HG03066 (cell line): ENCODE results near the gene TANGO2.

Experiments
- ATAC-seq: cut with Tn5 transposase; IDR thresholded peaks from one replicate; pipeline ENCODE4 v1.9.1; 2021; ENCODE audit warnings: low read depth; ENCODE audit not compliant: unreplicated experiment

TANGO2 gene

DNA sequence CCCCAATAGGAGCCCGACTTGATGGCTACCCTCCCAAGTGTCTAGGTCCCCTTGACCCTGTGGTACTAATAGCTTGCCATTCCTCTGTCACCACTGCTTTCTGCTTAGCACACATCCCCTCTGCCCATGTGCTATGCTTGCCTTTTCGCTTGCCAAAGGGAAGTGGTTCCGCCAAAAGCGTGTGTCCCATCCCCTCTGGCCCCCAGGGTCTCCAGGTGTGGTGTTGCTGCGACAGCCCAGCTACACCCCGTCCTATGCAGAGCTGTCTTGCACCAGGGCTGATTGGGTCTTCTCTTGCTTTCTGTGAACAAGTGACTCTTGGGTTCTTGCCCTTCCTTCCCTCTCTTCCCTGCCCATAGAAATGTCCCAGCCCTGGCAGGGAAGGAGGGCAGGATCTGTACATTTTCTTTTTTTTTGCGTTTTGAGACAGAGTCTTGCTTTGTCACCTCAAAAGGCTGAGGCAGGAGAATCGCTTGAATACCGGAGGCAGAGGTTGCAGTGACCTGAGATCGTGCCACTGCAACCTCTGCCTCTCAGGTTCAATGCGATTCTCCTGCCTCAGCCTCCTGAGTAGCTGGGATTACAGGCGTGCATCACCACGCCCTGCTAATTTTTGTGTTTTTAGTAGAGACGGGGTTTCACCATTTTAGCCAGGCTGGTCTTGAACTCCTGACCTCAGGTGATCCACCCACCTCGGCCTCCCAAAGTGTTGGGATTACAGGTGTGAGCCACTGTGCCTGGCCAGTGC lies 3.9 kb downstream of the TANGO2 start:
- no peak for ATAC-seq

DNA sequence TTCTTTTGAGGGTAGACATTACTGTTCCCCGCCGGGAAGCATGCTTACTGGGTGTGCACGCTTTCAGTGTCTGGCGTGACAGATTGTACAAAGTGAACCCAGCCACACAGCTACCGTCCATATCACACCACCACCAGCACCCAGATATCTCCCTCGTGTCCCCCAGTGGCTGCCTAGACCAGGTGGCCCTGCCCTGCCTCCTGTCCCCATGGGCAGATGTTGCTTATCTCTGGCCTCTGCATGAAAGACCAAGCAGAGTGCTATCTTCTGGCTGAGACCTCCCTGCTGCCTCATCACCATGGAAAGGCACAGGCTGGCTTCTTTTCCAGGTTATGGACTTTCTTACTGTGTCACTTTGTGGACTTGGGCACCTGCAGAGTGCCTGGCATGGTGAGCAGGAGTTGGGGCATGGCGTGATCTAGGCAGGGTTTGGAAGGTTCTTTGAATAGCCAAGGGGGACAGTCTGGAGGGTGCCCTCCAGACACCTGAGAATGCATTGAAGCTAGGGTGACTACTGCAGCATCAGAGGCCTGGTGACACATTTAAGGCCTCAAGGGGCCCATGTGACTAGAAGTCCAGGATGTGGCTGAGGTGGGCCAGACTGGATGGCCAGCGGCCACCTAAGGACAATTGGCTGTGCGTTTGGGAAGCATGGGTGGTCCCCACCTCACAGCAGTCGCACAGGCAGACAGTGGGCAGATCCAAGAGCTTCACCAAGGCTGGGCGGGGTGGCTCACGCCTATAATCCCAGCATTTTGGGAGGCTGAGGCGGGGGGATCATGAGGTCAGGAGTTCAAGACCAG lies 4.7 kb downstream of the TANGO2 start:
- no peak for ATAC-seq

DNA sequence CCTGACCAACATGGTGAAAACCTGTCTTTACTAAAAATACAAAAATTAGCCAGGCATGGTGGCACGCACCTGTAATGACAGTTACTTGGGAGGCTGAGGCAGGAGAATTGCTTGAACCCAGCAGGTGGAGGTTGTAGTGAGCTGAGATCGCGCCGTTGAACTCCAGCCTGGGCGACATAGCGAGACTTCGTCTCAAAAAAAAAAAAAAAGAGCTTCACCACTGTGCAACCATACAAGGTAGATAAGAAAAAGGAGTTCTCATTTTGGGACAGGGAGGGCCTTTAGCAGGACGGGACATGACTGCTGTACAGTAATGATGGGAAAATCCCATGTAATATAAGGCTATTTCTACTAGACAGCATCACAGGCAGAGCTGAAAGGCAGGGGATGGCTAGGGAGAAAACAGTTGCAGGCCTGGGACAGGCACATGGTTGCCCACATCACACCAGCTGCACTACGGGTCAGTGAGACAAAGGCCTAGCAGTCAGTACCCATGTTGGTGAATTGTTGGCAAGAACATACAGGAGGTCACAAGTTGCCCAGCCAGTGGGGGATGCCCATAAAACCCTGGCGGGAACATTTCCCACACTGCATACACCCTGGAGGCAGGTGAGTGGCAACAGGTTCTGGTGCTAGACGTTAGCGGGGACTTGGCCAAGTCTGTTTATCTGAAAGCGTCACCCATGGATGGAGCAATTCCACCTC lies 5.4 kb downstream of the TANGO2 start:
- ATAC-seq, result no peak

DNA sequence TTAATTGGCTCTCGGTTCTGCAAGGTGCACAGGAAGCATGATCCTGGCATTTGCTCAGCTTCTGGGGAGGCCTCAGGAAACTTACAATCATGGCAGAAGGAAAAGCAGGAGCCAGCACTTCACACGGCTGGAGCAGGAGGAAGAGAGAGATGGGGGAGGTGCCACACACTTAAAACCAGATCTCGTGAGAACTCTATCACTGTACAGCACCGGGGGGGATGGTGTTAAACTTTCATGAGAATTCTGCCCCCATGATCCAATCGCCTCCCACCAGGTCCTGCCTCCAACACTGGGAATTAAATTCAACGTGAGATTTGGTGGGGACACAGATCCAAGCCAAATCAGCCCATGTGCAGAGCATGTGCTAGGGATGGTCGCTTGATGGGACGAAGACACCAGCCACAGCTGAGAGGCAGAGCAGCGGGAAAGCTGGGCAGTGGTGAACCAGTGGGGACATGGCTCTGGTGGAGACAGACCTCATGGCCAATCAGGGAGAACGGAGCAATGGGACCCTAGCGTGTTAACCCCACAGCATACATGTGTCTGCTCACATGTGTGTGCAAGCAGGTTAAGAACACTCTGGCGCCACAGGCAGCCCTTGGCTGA lies 6.2 kb downstream of the TANGO2 start:
- no peak for ATAC-seq

DNA sequence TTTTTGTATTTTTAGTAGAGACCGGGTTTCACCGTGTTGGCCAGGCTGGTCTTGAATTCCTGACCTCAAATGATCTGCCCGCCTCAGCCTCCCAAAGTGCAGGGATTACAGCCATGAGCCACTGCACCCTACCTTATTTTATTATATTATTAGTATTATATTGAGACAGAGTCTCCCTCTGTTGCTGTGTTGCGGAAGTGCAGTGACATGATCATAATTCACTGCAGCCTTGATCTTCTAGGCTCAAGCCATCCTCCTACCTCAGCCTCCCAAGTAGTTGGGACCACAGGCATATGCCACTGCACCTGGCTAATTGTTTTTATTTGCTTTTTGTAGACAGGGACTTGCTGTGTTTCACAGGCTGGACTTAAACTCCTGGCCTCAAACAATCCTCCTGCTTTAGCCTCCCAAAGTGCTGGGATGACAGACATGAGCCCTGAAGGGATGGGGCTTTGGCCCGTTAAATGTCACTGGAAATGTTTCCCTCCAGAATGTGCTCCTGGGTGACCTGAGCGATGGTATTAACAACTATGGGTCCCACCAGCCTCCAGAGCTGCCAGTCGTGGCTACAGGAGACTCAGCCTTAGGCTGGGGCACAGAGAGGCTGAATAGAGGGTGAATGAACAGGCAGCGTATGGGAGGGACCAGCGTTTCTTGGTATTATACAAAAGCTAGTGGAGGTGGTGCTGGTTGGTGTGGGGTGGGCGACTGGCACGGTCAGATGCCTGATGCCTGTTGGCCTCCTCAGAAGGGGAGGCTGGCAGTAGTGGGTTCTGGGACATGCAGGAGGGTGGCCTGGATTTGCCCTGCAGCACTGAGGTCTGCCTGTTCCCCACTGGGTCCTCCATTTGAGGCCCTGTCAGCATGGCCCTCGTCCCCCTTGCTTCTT lies 7.3 kb downstream of the TANGO2 start:
- ATAC-seq, result no peak

DNA sequence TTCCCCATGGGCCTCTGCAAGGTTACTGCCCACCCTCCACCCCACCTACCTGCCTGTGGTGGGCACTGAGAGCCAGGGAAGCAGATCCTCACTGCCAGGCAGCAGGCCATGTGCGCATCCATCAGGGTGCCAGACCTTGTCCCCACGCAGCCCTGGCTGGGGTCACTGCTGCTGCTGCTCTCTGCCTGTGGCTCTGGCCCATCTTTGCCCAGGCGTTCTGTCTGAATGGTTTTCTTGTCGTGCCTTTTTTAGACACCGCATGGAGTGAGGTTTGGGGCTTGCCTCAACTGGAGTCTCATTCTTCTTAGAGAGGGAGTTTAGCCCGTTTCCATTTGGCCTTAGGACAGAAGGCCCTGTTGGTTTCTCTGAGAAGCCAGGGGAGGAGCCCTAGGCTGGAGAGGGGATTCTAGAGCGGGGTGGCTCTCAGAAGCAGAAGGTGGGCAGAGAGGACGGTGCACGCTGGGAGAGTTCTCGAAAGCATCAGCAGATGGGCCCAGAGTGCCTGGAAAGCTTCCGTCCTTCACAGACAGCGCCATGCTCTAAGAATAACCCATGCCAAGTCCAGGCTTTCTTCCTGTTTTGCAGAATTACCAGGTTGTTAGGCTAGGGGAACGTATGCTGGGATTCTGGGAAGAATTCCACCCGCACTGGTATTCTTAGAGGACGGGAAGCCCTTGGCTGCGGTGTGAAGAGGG lies 8.1 kb downstream of the TANGO2 start:
- no peak for ATAC-seq

DNA sequence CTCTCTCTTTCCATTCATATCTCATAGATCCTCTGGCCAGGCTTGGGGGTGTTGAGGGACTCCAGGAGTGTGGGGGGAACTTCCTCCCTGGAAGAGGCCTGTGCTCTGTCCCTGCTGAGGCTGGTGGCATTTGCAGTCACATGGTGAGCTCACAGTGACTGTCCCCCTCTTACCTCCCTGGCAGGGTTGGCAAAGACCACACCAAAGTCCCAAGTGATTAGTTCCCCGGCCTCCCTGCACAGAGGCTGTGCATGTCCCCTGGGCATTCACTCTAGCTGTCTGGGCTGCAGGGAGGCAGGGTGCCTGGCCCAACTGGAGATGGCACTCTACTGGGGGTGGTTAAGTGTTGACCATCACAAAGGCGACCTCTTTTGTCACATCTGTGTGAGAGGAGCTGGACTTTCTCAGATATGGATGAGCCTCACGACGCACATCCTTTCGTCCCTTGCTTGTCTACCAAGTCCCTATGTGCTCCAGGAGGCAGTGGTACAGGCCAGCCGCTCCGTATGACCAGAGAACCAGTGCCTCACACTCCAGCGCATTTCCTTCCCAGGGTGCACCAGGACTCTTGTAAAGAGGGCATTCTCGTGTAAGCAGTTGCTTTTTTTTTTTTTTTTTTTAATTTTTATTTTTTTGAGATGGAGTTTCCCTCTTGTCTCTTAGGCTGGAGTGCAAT lies 8.8 kb downstream of the TANGO2 start:
- ATAC-seq, result no peak

DNA sequence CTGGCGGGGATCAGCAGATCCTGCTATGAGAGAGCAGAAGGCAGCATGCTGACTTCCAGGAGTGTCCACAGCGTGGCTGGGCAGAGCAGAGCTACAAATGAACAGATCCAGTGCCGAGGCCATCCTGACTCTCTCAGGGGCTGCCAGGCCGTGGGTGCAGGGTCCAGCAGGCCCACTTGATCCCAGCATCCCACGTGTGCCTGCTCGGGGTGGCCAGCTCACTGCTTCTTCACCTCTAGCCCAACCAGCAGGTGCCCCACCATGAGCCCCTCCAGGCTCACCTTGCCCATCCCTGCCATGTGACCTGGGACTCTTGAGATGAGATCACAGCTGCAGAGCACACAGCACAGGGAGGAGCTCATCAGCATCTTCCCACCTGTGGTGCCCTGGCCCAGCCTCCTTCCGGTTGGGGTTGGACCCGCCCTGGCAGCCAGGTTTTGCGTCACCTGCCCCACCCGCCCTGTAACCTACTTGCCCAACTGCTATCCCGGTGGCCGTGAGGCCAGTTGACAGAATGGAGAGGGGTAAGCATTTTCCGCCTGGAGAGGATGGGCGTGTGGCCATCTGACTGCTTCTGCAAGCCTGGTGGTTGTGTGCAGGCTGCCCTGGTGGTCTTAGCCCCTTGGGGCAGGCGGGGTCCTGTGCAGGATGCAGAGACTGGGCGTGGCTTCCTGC lies 11.0 kb downstream of the TANGO2 start:
- ATAC-seq, result no peak

DNA sequence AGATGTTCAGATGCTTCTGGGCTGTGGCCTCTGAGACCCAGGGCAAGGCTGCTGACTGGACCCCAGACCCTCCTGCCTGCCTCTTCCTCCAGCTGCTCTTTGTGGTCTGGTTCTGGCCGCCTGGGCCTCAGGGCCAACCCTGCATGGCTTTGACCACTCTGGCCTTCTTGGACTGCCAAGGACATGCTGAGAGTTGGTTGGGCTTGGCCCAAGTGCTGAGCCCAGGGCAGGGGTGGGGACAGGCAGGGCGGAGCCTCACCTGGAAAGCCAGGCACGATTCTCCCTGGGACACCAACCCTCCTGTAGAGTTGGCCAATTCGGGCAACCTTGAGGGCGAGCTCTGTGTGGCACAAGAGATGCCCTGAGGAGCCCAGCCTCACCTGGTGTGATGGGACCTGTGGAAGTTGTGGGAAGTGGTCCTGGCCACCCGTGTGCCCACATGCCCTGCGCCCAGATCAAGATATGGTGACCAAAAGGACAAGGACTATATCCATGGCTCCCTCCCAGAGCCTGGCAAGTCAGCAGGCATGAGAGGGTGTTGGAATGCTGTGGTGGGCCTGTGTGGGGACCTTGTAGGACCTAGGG lies 11.6 kb downstream of the TANGO2 start:
- no peak for ATAC-seq

DNA sequence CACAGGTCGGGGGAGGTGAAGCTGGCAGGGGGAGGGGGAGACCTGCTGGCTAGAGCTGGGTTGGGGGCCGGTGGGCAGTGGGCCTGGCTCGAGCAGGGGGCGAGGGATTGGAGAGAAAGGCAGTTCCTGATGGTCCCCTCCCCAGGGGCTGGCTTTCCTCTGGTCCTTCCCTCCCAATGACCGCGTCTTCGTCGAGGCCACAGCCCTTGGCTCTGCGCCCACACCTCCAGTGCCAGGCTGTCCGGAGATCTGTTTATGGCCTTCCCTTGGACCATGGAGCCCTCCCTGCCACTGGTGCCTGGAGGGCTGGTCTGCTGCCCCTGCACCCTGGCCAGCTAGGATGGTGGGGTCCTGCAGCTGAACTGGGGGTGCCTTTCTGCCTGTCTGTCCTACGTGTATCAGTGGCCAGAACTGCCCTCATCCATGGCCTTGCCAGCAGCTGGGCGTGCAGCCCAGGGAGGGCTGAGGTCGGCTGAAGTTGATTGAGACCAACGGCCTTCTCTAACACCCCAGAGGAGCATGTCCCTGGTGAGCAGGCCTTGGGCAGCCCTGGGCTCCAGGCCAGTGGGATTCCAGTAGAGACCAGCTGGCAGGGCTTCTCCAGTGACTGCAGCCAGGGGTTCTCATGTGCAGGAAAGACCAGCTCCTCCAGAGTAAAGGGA lies 12.3 kb downstream of the TANGO2 start:
- ATAC-seq, result no peak

DNA sequence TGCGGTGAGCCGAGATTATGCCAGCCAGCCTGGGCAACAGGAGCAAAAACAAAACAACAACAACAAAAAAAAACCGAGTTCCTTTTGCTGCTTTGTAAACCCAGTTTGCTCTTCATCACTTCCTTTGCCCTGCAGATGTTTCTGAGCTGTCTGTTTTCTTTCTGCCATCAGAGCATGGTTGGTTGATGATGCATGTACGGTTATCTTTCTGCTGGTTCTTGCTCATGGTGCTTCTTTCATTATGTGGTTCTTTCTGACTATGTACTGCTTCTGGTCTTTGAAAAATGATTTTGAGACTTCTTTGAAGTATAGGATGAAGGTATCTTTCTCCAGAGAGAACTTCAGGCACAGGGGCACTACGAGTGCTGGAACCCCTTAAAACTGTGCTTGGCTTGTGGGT lies 13.2 kb downstream of the TANGO2 start:
- ATAC-seq, result no peak

DNA sequence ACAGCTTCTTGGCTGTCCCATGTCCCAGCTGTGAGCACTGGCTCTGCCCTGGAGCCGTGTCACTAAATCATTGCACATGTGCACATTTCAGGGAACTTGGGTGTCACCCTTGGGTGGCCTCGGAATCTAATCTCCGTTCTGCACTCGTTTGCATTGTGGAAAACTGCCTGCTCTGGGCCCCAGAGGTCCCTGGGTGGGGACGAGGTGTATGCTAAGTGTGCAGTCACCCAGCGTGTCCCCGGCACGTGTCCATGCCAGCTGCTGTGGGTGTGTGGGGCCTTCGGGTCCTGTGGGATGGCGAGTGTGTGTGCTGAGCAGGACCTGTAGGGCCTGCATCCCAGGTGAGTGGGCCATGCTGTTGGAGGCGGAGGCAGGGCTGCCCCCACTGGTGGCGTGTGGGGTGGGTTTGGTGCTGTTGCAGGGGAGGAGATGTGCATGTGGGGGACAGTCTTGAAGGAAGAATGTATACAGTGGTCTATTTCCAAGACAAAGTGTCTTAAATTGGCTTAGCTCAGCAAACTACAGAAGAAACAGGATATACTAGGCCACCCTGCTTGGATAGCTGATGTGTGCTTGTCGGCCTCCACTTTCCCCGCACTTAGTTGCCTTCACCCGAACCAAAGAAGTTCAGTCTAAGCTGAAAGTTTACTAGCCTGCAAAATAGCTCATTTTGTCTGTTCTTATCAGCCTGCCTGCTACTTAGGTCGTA lies 14.6 kb downstream of the TANGO2 start:
- ATAC-seq, result no peak

DNA sequence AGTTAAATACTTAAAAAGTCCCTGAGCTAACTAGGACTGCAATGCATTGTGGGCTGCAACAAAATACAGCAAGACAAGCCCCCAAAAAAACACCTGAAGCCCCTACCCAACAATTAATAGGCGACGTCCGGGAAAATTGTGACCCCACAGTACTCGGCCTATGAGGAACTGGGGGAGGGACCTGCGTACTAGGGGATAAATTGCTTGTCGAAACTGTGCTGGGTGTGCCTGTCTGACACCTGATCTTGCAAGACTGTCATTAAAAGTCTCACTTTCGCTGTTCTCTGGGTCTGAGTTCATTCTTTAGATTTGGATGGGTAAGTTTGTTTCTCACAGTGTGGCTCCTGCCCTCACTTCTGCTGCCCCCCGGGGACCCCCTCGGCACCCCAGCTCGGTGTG lies 15.2 kb downstream of the TANGO2 start:
- no peak for ATAC-seq

DNA sequence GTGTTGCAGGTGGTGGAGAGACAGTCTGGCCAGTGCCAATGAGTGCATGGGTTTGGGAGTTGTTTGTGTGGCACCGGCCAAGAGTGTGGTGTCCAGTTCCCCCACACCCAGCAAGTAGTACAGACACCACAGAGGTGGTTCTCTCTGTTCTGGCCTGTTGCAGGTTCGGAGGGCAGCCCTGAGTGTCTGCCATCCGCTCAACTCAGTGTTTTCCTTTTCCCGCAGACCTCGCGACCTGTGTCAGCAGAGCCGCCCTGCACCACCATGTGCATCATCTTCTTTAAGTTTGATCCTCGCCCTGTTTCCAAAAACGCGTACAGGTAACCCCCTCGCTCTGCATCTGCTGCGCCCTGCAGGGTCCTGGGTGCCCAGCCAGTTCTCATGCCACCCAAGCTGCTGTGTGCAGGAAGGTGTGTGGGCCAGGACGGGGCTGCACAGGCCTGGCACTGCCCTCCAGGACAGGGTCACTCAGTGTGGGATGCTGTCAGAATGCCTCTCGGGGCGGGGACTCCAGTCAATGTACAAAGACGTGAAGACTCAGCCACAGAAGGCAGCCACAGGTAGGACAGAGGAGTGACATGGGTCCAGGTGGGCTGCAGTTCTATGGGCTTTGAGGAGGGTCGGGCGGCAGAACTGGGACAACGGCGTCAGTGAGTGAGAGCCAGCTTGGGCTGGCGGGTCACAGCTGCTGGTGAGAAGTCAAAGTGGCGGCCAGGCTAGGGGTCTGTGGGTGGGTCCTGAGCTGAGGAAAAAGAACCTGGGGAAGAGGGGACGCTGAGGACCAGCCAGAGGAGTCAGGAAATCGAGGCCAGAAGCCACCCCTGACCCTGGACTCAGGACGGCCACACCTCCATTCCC lies 15.9 kb downstream of the TANGO2 start:
- ATAC-seq, result no peak

DNA sequence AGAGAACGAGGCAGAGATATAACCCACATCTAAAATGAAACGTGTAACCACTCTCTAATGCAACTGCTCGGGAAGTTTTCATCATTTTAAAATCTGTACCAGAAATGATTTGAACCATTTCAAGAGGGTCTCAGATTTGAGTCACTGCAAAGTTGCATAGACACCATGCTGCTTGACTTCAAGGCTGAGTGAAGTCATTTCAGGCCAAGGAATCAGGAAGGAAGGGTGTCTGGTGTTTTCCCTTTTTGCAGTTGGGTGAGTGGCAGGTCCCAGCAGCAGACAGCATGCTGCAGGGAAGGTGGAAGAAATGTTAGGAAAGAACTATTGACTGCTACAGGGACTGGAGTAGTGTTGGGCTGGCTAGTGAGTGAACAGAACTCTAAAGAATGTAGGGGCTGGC lies 16.5 kb downstream of the TANGO2 start:
- no peak for ATAC-seq

DNA sequence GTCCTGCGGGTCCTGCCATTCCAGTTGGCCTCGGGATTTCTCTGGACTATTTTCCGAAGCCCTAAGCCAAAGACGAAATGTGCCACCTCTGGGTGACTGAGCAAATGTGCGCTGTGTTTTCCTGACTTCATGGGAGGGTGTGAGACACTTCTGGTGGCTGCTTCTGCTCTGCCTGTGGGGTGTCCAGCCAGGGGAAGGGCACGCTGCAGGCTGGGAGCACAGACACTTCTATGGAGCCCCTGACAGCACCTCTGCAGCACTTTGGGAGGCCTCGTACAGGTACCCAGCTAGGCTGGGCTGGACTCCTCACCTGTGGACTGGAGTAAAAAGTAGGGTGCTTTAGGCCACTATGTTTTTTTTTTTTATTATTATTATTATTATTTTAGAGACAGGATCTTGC lies 17.7 kb downstream of the TANGO2 start:
- no peak for ATAC-seq
